Epithelial cell of esophagus (primary cell): ENCODE measurements around the gene FBXO21.
"Not testable (repeated sequence)": the region's sequence is repeated elsewhere in the genome, so short reads cannot be mapped to it uniquely, and the experiment has no call there.

Experiments used
- DNase-seq: peaks from one replicate; pipeline ENCODE4 v3.0.0; 2010; ENCODE audit warnings: low read depth
- H3K4me3 ChIP-seq: 2 replicates; pipeline ENCODE4 v1.5.1; 2011; ENCODE audit warnings: mild to moderate bottlenecking, low read length, control low read depth
- CTCF ChIP-seq: IDR thresholded peaks from 2 replicates; pipeline ENCODE4 v1.5.1; 2011; ENCODE audit warnings: low read depth, mild to moderate bottlenecking, low read length, control low read depth, inconsistent platforms; ENCODE audit not compliant: insufficient read depth; ENCODE audit errors: missing control alignments

FBXO21 gene

GRCh38 chr12:117207675-117208074, 17.4 kb upstream of the FBXO21 start:
- no peak overlapping the region for H3K4me3 ChIP-seq
- DNase-seq = no peak
- no peak for TF ChIP-seq CTCF

- DNase-seq = no peak
- TF ChIP-seq CTCF = no peak
- no peak overlapping the region for H3K4me3 ChIP-seq
These were observed 12.3 kb upstream of the FBXO21 start for GRCh38 chr12:117202556-117202955.

GRCh38 chr12:117202033-117202432, 11.8 kb upstream of the FBXO21 start:
- no peak for DNase-seq
- TF ChIP-seq CTCF = no peak

GRCh38 chr12:117199956-117200744, 9.9 kb upstream of the FBXO21 start:
- H3K4me3 ChIP-seq, DNase-seq: not testable (repeated sequence)

More at GRCh38 chr12:117202033-117202432, 11.8 kb upstream of the FBXO21 start:
- H3K4me3 ChIP-seq = no peak overlapping the region

- DNase-seq, H3K4me3 ChIP-seq: not testable (repeated sequence)
These were observed 6.1 kb upstream of the FBXO21 start for GRCh38 chr12:117196334-117196733.

GRCh38 chr12:117195027-117195426, 4.8 kb upstream of the FBXO21 start:
- peak; percentile 55 for DNase-seq

GRCh38 chr12:117193903-117194302, 3.6 kb upstream of the FBXO21 start:
- DNase-seq = no peak
- TF ChIP-seq CTCF = no peak
- no peak overlapping the region for H3K4me3 ChIP-seq

More at GRCh38 chr12:117195027-117195426, 4.8 kb upstream of the FBXO21 start:
- not testable (repeated sequence) for H3K4me3 ChIP-seq

GRCh38 chr12:117192581-117192980, 2.3 kb upstream of the FBXO21 start:
- not testable (repeated sequence) for H3K4me3 ChIP-seq, DNase-seq

- no peak for TF ChIP-seq CTCF
- peak; percentile 3 for DNase-seq
- H3K4me3 ChIP-seq = no peak overlapping the region
These were observed 1.8 kb upstream of the FBXO21 start for GRCh38 chr12:117192057-117192456.
